Mammary epithelial cell (primary cell): ENCODE data around the gene LRRC47.

Experiments used
- EZH2 ChIP-seq: IDR thresholded peaks from 2 replicates; pipeline ENCODE4 v1.6.1; 2012; ENCODE audit warnings: low read length, inconsistent platforms, borderline replicate concordance
- TF ChIP-seq, protein P1 (sequence below), 2 donors: IDR thresholded peaks in 1 of 2; conservative IDR thresholded peaks in 1 of 2; 2 replicates each; pipeline ENCODE4 v1.5.1; 2011 to 2012; ENCODE audit warnings: inconsistent platforms in 2 of 2, low read length in 2 of 2, mild to moderate bottlenecking in 2 of 2, control low read depth in 1 of 2, low read depth in 1 of 2; ENCODE audit not compliant: insufficient read depth in 1 of 2; ENCODE audit errors: extremely low read depth in 1 of 2

DNA sequence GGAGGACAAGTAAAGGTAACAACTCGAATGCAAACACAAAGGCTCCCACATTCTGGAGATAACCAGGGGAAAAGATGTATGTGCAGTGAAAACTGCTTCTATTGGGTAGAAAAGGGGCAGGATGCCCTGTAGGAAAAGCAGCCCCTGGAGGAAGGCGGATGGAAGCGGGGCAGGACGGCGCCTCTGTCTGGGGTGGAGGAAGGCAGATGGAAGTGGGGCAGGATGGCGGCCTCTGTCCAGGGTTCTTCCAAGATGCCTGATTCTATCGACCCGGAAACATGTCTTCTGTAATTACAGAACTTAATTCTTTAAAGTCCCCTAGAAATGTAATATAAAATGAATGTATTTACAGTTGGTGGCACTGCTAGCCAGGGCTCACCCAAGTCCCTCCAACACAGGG is 24.0 kb upstream of the LRRC47 start:
- TF ChIP-seq, protein P1, sequence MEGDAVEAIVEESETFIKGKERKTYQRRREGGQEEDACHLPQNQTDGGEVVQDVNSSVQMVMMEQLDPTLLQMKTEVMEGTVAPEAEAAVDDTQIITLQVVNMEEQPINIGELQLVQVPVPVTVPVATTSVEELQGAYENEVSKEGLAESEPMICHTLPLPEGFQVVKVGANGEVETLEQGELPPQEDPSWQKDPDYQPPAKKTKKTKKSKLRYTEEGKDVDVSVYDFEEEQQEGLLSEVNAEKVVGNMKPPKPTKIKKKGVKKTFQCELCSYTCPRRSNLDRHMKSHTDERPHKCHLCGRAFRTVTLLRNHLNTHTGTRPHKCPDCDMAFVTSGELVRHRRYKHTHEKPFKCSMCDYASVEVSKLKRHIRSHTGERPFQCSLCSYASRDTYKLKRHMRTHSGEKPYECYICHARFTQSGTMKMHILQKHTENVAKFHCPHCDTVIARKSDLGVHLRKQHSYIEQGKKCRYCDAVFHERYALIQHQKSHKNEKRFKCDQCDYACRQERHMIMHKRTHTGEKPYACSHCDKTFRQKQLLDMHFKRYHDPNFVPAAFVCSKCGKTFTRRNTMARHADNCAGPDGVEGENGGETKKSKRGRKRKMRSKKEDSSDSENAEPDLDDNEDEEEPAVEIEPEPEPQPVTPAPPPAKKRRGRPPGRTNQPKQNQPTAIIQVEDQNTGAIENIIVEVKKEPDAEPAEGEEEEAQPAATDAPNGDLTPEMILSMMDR (conservative IDR thresholded peaks at IDR 0.05 in 1 of 2, IDR thresholded peaks at IDR 0.05 in 1 of 2; ENCODE audit: extremely low read depth in 1 of 2, insufficient read depth in 1 of 2, low read depth in 1 of 2, low read length in 2 of 2): no peak
- no peak for TF ChIP-seq EZH2
